NB4 (cell line): ENCODE data around the gene EIF2A.

Source experiments
- CTCF ChIP-seq: IDR thresholded peaks from one replicate; pipeline ENCODE4 v1.5.1; 2012; ENCODE audit warnings: low read depth, low read length
- MYC ChIP-seq: IDR thresholded peaks from 2 replicates; pipeline ENCODE4 v1.6.1; 2011; ENCODE audit warnings: low read depth, low read length
- POLR2A ChIP-seq: IDR thresholded peaks from 2 replicates; pipeline ENCODE4 v1.6.1; 2011; ENCODE audit warnings: mild to moderate bottlenecking; ENCODE audit not compliant: insufficient read length; ENCODE audit errors: extremely low read depth

GRCh38 chr3:150556792-150557191 lies 10.2 kb downstream of the EIF2A start:
- TF ChIP-seq CTCF (no peak), POLR2A (no peak), MYC (no peak)
